GM11168 (cell line): ENCODE data around the gene PLXNA2.

Source experiments
- in situ Hi-C: fragments of 300-500 bp; cut with MboI; formaldehyde crosslinking; loops from one replicate; pipeline ENCODE4 v1.12.0; 2022; ENCODE audit warnings: low sequenced_read_pairs; ENCODE audit not compliant: unreplicated experiment

Gene PLXNA2

DNA sequence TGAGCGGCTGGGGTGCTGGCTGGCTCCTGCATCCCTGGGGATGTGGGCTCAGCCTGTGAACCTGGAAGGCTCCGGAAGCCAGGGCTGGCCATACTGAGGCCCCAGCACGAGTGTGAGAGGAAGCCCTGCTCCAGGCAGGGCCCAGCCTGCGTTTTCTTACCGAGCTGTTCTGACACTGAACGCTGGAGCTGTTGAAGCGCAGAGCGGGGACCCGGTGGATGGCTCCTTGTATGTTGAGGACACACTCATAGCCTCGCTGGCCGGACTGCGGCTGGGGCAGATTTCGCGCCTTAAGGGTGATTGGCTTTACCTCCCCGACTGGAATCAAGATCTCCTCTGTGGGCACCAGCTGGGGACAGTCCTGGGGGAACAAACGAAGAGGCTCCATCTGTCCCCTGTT is 160.0 kb downstream of the PLXNA2 start:
- in situ Hi-C loops = no loop called here

DNA sequence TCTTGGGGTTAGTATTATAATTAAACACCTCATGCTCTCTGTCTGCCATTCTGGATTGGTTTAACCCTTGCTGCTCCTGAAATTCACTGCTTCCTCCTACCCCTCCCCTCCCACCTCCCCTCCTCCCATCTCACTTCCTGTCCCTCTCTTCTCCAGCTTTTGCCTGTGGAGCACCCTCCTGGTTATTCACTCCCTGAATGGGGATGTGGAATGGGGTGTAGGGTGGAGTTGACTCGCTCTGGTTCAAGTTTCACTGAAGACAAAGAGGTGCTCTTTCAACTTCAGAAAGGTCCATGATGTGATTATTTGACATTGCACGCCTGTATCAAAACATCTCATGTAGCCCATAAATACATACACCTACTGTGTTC is 160.5 kb downstream of the PLXNA2 start:
- in situ Hi-C loops = no loop called here

DNA sequence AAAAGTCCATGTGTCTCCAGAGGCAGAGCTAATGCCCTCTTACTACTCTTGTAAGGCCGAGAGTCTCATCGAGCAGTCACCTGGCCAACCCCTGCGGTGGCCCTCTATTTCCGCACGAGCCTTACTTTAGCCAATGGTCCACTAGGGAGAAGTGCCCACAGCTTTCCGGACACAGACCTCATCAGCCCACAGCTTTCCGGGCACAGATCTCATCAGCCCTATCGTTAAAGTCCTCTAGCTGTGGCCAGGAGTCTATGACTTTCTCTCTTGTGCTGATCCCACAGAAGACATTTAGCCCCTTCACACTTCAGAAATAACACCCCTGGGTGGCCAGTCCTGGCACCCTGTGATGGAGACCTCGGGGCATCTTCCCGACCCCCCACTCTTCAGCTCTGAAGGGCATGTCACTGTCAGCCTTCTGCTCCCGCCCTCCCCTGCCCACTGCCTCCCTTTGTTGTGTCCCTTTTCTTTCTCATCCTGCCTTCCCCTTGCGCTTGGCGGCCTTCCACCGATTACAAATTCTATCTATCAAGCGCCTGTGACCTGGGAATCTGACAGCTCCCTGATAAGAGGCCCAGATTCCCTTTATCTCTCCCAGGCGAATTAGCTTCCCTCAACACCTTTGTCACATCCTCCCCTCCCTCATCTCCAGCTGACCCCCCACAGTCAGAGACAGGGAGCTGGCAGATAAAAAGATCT is 161.0 kb downstream of the PLXNA2 start:
- in situ Hi-C loops = no loop called here

DNA sequence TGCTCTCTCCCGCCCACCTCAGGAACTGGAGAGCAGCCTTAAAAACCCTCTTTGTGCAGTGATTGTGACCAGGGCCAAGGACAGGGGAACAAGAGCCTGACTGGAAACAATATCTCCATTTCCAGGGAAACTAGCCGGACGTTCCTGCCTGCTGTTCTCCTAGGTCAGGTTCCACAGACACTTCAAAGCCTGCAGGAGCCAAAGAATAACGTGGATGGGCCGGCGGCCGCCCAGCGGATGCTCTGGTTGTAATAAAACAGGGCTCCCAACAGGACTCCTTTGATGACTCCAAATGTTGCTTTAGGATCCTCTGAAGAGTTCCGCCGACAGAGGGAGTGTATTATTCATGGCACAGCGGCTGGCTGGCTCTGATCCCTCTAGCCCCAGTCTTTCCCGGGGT is 162.2 kb downstream of the PLXNA2 start:
- in situ Hi-C loops = no loop called here

DNA sequence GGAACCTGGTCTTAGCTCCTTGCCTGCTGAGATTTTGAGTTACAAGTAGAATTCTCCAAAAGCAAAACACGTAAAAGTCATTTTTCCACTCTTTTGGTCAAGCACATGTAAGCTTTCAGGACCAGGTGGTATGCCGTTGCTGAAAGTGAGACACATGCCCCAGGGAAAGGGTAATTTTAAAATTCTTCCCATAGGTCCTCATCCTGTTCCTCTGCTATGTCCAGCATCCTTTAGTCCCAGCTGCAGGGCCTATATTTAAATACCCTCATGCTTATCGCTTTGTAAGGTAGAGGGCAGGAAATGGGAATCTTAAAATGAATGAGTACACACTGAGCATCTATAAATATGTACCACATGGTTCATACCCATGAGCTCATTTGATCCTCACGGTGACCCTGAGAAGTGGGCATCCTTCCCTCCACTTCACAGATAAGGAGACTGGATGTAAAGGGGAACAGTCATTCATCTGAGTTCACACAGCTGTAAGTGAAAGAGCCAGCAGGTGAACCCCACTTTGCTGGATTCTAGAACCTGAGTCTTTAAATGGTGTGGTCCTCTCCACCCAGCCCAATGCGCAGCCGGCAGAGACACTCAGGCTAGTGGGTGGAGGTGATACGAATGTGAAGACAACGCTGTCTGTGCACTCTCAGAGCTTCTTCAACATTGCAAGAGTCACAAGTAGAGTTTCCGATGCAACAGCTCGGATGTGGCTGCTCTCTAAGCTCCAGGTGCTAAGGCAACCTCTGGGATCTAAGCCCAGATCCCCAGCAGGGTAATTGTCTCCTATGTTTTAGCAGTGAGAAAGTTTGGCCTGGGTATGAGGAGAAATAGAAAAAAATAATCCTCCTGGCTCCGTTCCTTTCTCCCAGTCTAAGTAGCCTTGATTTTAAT is 163.5 kb downstream of the PLXNA2 start:
- in situ Hi-C loops = no loop called here

DNA sequence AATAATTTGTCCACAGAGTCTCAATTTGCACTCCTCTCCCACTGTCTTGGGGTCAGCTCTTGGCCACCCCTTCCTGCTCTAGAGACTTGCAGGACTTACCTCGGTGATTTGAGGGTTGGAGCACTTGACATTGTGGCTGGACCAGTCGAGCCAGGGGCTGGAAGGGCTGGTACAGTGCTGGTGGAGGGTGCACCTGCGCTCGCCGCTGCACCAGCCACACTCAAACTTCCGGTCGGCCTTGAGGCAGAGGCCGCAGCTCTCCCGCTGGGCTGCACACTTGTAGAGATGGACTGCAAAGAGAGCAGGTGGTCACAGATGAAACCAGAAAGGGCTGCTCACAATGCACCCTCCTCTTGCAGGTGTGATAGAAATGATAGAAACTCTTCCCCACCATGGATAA is 165.0 kb downstream of the PLXNA2 start:
- in situ Hi-C loops = no loop called here

DNA sequence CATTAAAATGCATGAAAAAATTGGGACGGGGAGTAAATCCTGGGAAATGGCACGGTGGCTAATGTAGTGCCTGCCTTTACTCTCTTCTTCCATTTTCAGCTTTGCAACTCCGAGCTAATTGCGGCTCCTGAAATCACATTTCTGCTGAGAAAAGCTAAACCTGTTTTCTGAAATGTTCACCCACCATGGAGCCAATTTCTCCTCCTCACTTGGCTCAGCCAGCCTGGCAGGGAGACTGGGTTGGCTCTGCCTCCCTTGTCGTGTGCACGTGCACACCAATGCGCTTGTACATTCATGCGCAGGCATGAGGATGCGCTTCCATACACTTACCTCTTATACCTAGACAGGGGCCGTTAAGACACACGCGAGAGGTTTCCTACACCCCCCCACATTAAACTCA is 165.4 kb downstream of the PLXNA2 start:
- in situ Hi-C loops = no loop called here

DNA sequence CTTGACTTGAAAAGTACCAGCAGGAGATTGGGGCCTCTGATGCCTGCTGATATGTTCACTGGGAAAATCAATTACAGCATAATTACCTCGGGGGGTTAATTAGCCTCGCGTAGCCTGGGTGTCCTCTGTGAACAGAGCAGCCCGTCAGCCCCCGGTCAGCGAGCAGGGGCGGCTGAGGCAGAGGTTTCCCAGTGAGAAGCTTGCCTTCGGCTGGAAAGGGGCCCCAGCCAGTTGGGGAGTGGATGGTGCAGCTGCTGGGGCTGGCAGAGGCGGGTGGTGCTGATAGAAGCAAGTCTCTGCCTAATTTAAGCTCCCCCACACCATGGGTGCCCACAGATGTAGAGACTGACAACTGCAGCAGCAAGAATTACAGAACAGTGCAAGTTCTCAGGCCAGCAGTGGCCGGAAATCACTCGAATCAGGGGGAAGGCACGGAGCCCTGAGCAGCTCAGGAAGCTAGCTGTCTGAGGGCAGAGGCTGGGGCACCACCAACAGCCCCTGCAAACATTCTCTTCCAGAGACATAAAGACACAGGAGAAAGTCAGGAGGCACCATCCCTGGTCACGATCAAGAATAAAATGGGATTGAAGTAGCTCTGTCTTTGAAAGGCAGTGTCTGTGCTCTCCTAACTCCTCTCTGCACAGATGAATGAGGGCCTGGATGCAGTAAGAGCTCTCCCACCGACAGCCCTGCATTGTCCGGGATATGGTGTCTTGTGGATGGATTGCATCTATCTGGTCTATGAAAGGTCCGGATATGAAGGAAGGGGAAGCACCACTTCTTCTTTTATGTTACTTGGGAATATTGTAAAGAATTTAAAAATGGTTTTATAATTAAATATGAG is 166.7 kb downstream of the PLXNA2 start:
- in situ Hi-C loops = no loop called here

DNA sequence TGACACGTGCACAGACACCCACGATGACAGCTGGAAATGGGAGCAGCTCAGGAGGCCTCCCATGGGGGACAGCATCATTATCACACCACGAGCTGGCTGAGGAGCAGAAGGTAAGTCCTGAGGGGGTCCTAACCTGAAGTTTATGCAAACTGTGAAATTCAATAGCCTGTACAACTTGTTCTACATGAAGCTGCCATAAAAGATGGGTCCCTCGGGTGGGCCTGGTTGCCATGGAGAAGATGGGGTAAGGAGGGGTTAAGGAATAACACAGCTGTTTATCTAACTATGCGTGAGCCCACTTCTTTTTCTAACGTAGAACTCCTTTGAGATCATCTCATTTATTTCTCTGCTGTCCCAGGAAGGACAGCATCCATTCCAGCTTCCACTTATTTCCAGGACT is 169.8 kb downstream of the PLXNA2 start:
- in situ Hi-C loops = no loop called here

DNA sequence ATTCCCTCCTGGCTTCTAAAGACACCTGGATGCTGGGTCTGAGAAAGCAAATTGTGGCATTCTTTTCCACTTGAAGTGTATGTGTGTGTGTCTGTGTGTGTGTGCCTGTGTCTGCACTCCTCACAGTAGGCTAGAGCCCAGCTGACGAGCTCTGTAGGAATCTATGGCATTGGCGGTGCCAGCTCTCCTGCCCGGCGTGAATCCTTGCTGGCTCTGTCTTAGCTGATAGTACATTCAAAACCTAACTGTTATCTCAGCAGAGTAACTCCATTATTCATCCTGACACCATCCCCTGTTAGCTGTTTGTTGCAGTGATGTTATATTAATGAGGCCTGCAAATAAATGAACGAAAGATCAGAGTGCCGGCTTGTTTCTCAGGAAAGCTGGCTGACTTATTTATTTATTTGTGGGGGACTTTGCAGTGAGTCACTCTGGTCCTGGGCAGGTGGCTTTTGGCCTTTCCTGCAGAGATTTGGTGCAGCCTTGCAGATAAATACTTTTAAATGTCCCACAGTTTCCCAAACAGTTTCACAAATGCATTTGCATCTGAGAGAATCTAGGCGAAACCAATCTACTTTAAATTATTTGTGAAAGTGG is 172.7 kb downstream of the PLXNA2 start:
- in situ Hi-C loops = no loop called here

DNA sequence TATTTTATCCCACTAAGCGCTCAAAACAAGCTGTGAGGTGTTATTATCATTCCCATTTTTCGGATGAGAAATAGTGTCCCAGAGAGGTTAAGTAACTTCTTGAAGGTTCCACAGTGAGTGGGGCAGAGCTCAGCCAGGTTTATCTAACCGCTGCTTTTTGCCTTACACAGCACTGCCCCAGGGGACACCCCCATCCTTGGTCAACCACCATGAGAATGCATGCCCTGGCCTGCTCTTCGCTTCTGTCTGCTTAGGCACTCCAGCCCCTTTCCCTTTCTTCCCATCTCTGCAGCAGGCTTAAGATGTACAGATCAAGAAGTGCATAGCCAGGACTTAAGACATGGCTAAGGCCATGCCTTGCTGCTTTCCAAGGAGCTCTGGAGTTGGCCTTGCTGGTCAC is 174.3 kb downstream of the PLXNA2 start:
- in situ Hi-C loops = no loop called here

DNA sequence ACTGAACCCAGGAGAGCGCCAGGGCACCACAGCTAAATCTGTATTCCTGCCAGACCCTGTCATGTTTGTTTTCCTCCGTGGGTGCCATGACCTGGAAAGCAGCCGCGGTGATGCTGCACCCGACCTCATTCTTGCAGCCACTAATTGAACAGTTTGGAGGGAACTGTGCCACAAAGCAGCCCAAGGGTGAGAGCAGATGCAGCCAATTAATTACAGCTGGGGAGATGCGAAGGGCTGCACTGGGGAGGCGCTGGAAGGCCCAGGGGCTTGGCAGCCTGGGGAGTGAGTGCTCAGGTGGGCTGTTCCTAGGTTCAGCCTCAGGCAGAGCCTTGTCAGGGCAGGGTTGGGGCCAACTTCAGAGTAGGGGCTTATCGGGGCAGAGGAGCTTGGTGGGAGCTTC is 174.9 kb downstream of the PLXNA2 start:
- in situ Hi-C loops = no loop called here

DNA sequence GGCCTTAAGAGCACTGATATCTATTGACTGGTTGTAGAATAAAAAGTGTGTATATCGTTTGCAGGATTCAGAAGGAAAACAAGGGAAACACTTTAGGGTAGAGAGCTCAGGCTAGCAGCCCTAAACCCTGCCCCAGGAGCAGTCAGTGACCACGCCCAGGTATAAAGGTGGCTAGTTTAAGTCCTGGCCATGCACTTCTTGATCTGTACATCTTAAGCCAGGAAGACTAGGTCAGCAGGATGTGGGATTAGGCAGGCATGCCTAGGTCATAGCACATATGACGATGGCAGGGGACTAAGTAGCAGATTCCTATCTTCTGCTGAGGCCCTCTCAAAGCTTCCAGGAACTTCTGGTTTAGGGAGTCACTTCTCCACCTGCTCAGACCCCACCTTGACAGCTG is 175.3 kb downstream of the PLXNA2 start:
- in situ Hi-C loops = no loop called here

DNA sequence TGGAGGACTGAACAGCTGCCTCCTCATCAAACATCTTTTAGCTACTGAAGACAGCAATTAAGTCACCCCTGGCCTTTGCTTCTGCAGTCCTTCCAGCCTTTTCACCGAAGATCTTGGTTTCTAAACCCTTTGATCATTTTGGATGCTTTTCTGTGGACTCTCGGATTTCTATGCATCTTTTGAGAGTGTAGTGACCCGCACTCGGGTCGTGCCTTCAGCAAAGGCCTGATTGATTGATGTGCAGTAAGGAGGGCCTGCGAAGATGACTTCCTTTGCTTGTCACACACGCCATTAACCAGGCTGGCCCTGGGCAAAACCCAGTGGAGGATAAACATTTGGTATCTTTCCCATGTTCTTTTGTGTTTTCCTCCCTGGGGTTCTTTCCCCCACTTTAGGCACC is 175.8 kb downstream of the PLXNA2 start:
- in situ Hi-C loops = no loop called here

DNA sequence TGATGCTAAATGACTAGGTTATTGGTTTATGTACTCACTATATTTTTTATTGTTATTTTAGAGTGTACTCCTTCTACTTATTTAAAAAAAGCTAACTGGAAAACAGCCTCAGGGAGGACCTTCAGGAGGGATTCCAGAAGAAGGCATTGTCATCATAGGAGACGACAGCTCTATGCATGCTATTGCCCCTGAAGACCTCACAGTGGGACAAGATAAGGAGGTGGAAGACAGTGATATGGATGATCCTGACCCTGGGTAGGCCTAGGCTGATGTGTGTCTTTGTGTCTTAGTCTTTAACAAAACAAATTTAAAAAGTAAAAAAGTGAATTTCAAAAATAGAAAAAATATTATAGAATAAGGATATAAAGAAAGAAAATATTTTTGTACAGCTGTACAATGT is 177.6 kb downstream of the PLXNA2 start:
- in situ Hi-C loops = no loop called here

DNA sequence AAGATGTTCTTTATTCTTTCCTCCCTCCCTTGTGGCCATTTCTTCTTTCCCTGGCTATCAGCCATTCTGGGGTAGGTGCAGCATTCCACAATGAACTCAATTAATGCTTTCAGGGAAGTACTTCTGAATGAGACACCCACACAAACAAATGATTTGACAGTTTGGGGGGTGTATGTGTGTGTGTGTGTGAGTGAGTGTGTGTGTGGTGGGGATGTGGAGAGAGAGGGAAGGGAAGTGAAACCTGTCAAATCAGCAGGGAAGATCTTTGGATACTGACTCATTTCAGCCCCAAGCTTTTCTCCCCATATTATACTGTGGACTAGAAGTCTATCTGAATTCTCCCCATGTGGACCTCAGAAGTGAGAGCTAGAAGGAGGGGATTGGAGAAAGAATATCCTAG is 178.3 kb downstream of the PLXNA2 start:
- in situ Hi-C loops = no loop called here

DNA sequence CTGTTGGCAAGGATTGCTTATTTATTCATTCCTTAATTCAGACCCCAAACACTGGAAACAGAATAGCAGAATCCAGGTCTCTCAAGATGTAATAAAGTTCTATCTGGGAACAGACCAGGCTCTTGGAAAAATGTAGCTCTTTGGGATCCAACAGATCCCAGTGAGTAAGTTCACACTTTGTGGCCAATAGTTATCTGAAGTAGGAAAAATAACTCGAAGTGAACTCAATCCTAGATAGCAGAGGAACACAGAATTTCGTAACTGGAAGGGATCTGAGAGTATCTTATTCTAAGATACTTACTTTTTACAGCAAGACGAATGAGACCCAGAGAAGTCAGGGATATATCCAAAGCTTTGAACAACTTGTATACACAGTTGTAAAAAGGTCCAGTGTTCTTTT is 182.6 kb downstream of the PLXNA2 start:
- in situ Hi-C loops = no loop called here

DNA sequence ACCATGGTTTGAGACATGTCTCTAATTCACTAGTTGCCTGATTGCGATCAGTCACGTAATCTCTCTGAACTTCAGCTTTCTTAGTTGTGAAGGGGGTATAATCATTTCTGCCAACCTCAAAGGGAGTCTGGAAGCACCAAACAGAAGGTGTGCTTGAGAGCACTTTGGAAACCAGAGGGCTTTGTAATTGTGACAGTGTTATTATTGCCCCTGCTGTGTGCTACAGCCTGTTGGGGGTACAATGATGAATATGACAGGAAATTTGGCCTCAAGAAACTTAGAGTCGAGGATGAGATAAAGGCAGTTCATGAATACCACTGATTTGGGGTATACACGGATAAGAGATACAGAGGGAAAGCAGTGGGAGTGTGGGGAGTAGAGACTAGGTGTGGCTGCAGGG is 183.1 kb downstream of the PLXNA2 start:
- in situ Hi-C loops = no loop called here

DNA sequence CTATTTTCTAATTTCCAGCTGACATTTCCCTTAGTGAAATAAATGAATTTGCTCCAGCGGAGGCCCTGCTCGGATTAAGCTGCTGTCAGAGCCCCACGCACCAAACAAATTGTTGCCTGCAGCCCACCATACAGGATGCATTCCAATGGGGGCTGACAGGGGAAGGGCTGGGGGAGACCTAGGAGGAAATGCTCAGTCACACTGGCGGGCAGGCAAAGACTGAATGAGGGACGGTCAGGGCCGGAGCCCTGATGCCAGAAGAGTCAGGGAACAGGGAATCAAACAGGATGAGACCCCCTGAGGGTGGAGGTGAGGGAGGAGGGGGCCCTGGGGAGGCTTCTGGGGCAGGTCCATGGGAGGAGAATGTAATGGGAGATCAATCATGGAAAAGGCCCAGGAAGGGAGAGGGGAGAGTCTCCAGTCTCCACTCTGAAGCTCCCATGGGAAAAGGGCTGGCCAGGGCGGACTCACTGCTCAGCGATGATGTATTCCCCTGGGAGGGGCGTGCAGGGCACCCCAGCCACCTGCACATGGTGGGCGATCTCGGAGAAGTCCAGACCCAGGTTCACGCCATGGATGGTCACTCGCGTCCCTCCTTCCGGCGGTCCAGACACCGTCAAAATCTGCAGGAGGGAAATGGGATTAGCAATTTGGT is 183.8 kb downstream of the PLXNA2 start:
- in situ Hi-C loops = no loop called here

DNA sequence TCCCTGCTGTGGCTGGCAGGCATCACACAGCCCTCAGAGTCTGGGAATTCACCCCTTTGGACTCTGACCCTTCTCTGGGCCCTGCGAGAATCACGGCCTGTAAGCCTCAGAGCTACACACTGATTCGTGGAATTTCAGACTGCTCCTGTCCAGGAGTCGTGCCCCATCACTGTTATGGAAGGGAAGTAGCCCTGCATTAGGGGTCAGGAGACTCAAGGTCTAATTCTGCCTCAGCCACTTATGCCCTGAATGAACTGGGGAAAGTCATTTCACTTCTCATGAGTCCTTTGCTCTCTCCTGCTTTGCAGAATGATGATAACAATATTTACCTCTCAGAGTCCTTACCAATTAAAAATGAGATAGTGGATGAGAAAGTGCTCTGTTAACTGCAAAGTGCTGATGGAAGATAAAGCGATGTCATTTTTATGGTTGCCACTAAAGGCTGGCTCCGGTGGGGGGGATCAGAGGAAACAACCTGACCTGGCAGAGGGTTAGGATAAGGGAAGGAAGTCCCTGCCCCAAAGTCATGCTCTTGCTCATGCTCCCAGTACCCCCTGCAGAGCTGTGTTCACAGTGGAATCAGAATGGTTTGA is 184.7 kb downstream of the PLXNA2 start:
- in situ Hi-C loops = no loop called here
